ENCODE data around the gene ATPAF1.

- TF ChIP-seq EZH2 (IDR thresholded peaks at IDR 0.05) = no peak
- no peak for TF ChIP-seq EZH2phosphoT487 (IDR thresholded peaks at IDR 0.05)
These were observed 81.1 kb downstream of the ATPAF1 start for GRCh38 chr1:46587069-46587468.

Data from neural progenitor cell (in vitro differentiated cells).